MM.1S (cell line): ENCODE results near the gene ZC3H12A.
"Not testable (repeated sequence)": the region's sequence is repeated elsewhere in the genome, so short reads cannot be mapped to it uniquely, and the experiment has no call there.

Experiments used
- DNase-seq: peaks from one replicate; pipeline ENCODE4 v3.0.0-alpha.2; 2015
- H2AFZ ChIP-seq: fragments of 300-600 bp; sonication (generic); 2 replicates; pipeline ENCODE4 v1.6.0; 2016; ENCODE audit warnings: antibody characterized with exemption, low read length
- H3F3A ChIP-seq: fragments of 300-600 bp; sonication (generic); 2 replicates; pipeline ENCODE4 v1.6.1; 2016; ENCODE audit warnings: mild to moderate bottlenecking, antibody characterized with exemption, low read length, moderate library complexity, mixed read lengths; ENCODE audit not compliant: insufficient read depth
- H3K27ac ChIP-seq: fragments of 300-600 bp; sonication (generic); 2 replicates; pipeline ENCODE4 v1.5.1; 2016; ENCODE audit warnings: mild to moderate bottlenecking, low read length
- H3K27me3 ChIP-seq: fragments of 300-600 bp; sonication (generic); replicated peaks from 2 replicates; pipeline ENCODE4 v1.6.0; 2016; ENCODE audit warnings: low read length; ENCODE audit not compliant: insufficient read depth
- H3K36me3 ChIP-seq: fragments of 300-600 bp; sonication (generic); replicated peaks from 2 replicates; pipeline ENCODE4 v1.6.1; 2016; ENCODE audit warnings: mild to moderate bottlenecking, low read length, mixed read lengths; ENCODE audit not compliant: insufficient read depth
- H3K4me1 ChIP-seq: fragments of 300-600 bp; sonication (generic); 2 replicates; pipeline ENCODE4 v1.6.1; 2016; ENCODE audit warnings: low read length, mixed read lengths
- H3K4me2 ChIP-seq: fragments of 300-600 bp; sonication (generic); 2 replicates; pipeline ENCODE4 v1.6.0; 2016; ENCODE audit warnings: low read depth, low read length
- H3K4me3 ChIP-seq: fragments of 300-600 bp; sonication (generic); 2 replicates; pipeline ENCODE4 v1.5.1; 2016; ENCODE audit warnings: low read length, mixed read lengths
- H3K79me2 ChIP-seq: fragments of 300-600 bp; sonication (generic); 2 replicates; pipeline ENCODE4 v1.6.1; 2016; ENCODE audit warnings: mixed run types, low read length, mixed read lengths
- H3K9ac ChIP-seq: fragments of 300-600 bp; sonication (generic); 2 replicates; pipeline ENCODE4 v1.6.1; 2016; ENCODE audit warnings: low read length, mixed read lengths
- H3K9me2 ChIP-seq: fragments of 300-600 bp; sonication (generic); replicated peaks from 2 replicates; pipeline ENCODE4 v1.6.1; 2016; ENCODE audit warnings: mild to moderate bottlenecking, low read length, mixed read lengths; ENCODE audit not compliant: insufficient read depth
- H3K9me3 ChIP-seq: fragments of 300-600 bp; sonication (generic); replicated peaks from 2 replicates; pipeline ENCODE4 v1.6.1; 2016; ENCODE audit warnings: mild to moderate bottlenecking, low read length, mixed read lengths; ENCODE audit not compliant: insufficient read depth
- H4K20me1 ChIP-seq: fragments of 300-600 bp; sonication (generic); 2 replicates; pipeline ENCODE4 v1.6.1; 2016; ENCODE audit warnings: mild to moderate bottlenecking, low read length, moderate library complexity, mixed read lengths; ENCODE audit not compliant: insufficient read depth
- CTCF ChIP-seq: fragments of 300-600 bp; sonication (generic); IDR thresholded peaks from 2 replicates; pipeline ENCODE4 v1.5.1; 2016; ENCODE audit warnings: antibody characterized with exemption, low read length, mixed read lengths
- EZH2 ChIP-seq: fragments of 300-600 bp; sonication (generic); optimal IDR thresholded peaks from 2 replicates; pipeline ENCODE3; 2017; ENCODE audit warnings: low read depth, mild to moderate bottlenecking, antibody characterized with exemption, low read length, mixed read lengths
- EZH2phosphoT487 ChIP-seq: fragments of 300-600 bp; sonication (generic); IDR thresholded peaks from 2 replicates; pipeline ENCODE4 v1.6.1; 2018; ENCODE audit warnings: antibody characterized with exemption, low read length

Gene ZC3H12A

GRCh38 chr1:37502104-37502503, 27.7 kb downstream of the ZC3H12A start:
- no peaks in the 10 kb centered on the region for H3F3A ChIP-seq

GRCh38 chr1:37502791-37503190, 28.4 kb downstream of the ZC3H12A start:
- H4K20me1 ChIP-seq, H3K4me3 ChIP-seq, H3K4me1 ChIP-seq, H3K9me2 ChIP-seq, H3K4me2 ChIP-seq, H3K79me2 ChIP-seq, H3K27ac ChIP-seq, H3F3A ChIP-seq, H3K9ac ChIP-seq, H3K9me3 ChIP-seq, DNase-seq, H3K36me3 ChIP-seq, H2AFZ ChIP-seq, H3K27me3 ChIP-seq: not testable (repeated sequence)

More at GRCh38 chr1:37502104-37502503, 27.7 kb downstream of the ZC3H12A start:
- Histone ChIP-seq H3K9ac (no peak overlapping the region), H3K9me3 (no peaks in the 10 kb centered on the region), H3K27ac (no peak overlapping the region), H3K27me3 (no peaks in the 10 kb centered on the region), H3K36me3 (no peaks in the 10 kb centered on the region; the same call in 1 of the 2 replicates), H3K4me2 (no peak overlapping the region), H3K9me2 (no peaks in the 10 kb centered on the region), H3K4me3 (no peak overlapping the region), H3K4me1 (peaks cover 4% of the 10 kb centered on the region), H3K79me2 (no peaks in the 10 kb centered on the region), H2AFZ (no peak overlapping the region), H4K20me1 (no peaks in the 10 kb centered on the region)
- TF ChIP-seq EZH2 (no peak), EZH2phosphoT487 (no peak), CTCF (no peak)
- no peak for DNase-seq

GRCh38 chr1:37506740-37507139, 32.4 kb downstream of the ZC3H12A start:
- H3K9ac ChIP-seq = no peak overlapping the region

GRCh38 chr1:37509181-37509580, 34.8 kb downstream of the ZC3H12A start:
- DNase-seq = peak; percentile 37
- no peak for TF ChIP-seq EZH2
- TF ChIP-seq EZH2phosphoT487 = no peak
- TF ChIP-seq CTCF = peak; percentile 36
- Histone ChIP-seq H3K9me2 (no peaks in the 10 kb centered on the region), H3K4me3 (no peak overlapping the region), H3K79me2 (peaks cover 31% of the 10 kb centered on the region), H3K27me3 (no peaks in the 10 kb centered on the region), H3K27ac (no peak overlapping the region), H4K20me1 (no peaks in the 10 kb centered on the region), H3K9ac (no peak overlapping the region), H2AFZ (no peak overlapping the region), H3K36me3 (peaks cover 9% of the 10 kb centered on the region; the same call in 1 of the 2 replicates), H3F3A (no peaks in the 10 kb centered on the region), H3K4me1 (peaks cover 7% of the 10 kb centered on the region; the same call in 1 of the 2 replicates), H3K4me2 (no peak overlapping the region), H3K9me3 (no peaks in the 10 kb centered on the region)

More at GRCh38 chr1:37506740-37507139, 32.4 kb downstream of the ZC3H12A start:
- no peak for TF ChIP-seq EZH2phosphoT487
- no peaks in the 10 kb centered on the region for H4K20me1 ChIP-seq
- no peaks in the 10 kb centered on the region for H3K27me3 ChIP-seq
- no peak overlapping the region for H2AFZ ChIP-seq
- H3K4me3 ChIP-seq = no peak overlapping the region
- no peaks in the 10 kb centered on the region for H3K4me1 ChIP-seq
- peaks cover 13% of the 10 kb centered on the region for H3K79me2 ChIP-seq
- no peaks in the 10 kb centered on the region for H3K9me3 ChIP-seq
- H3K9me2 ChIP-seq = no peaks in the 10 kb centered on the region
- H3F3A ChIP-seq = no peaks in the 10 kb centered on the region
- no peak overlapping the region for H3K27ac ChIP-seq
- H3K4me2 ChIP-seq = no peak overlapping the region
- H3K36me3 ChIP-seq = peaks cover 5% of the 10 kb centered on the region; the same call in 1 of the 2 replicates
- DNase-seq = no peak
